ENCODE results near the gene BLVRB. TPM values are rescaled to one million over a fixed set of nuclear protein-coding genes. Genes with fewer than 3 reads are reported as not detected.
"Not testable (repeated sequence)": the region's sequence is repeated elsewhere in the genome, so short reads cannot be mapped to it uniquely, and the experiment has no call there.

The BLVRB gene
- total RNA-seq, 4 donors from 2014 or later, result 159 to 223 (median 194) TPM

DNA sequence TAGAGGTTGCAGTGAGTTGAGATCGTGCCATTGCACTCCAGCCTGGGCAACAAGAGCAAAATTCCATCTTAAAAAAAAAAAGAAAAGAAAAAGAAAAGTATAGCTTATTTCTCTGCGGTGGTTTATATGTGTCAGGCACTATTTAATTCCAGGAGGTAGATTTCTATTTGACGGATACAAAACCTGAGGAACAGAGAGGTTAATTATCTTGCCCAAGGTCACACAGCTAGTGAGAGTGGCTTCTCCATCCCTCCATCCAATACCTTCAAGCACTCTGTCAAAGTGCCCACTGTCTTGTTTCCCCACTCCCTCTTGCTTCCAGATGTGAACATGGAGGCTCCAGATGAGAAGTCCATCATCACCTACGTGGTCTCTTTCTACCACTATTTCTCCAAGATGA lies 36.1 kb upstream of the BLVRB start:
- DNase-seq (ENCODE audit: extremely low spot score), result no peak
- 91% methylated on average over 4 of the region's 4 CpGs for WGBS

GRCh38 chr19:40500678-40501530 lies 35.4 kb upstream of the BLVRB start:
- intact Hi-C loops (cut with DNase I); H3K27me3 ChIP-seq; H3K27ac ChIP-seq (replicated peaks in 1 of 4); H3K9me3 ChIP-seq; DNase-seq (ENCODE audit: extremely low spot score); H3K4me3 ChIP-seq; H3K4me1 ChIP-seq: not testable (repeated sequence)
- 88% methylated on average over 8 of the region's 8 CpGs for WGBS
- H3K36me3 ChIP-seq, result peaks cover 0 to 22% (median 4%) of the 10 kb centered on the region in 4 donors

More for the DNA sequence above, 36.1 kb upstream of the BLVRB start:
- Histone ChIP-seq H3K27me3 (no peaks in the 10 kb centered on the region), H3K27ac (replicated peaks in 1 of 4) (no peak overlapping the region), H3K9me3 (no peaks in the 10 kb centered on the region), H3K36me3 (peaks cover 0 to 22% (median 4%) of the 10 kb centered on the region in 4 donors), H3K4me3 (no peak overlapping the region), H3K4me1 (no peaks in the 10 kb centered on the region)
- no peak for TF ChIP-seq CTCF (IDR thresholded peaks at IDR 0.05)
- TF ChIP-seq EP300 (IDR thresholded peaks at IDR 0.05), result no peak
- TF ChIP-seq POLR2A (IDR thresholded peaks at IDR 0.05; ENCODE audit: low read depth), result no peak
- no peak for TF ChIP-seq POLR2AphosphoS5 (IDR thresholded peaks at IDR 0.05)
- intact Hi-C loops (cut with DNase I), result no loop called here

DNA sequence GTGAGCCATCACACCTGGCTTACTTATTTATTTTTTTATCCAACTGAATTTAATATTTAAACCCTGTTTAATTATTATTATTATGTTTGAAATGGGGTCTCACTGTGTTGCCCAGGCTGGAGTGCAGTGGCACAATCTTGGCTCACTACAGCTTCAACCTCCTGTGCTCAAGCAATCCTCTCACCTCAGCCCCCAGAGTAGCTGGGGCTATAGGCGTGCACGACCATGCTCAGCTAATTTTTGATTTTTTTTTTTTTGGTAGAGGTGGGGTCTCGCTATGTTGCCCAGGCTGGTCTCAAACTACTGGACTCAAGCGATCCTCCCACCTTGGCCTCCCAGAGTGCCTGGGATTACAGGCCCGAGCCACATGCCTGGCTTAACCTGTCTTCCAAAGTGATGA lies 33.8 kb upstream of the BLVRB start:
- no peaks in the 10 kb centered on the region for H3K9me3 ChIP-seq
- H3K4me1 ChIP-seq, result no peaks in the 10 kb centered on the region
- peaks cover 0 to 33% (median 6%) of the 10 kb centered on the region in 4 donors for H3K36me3 ChIP-seq
- no peak for TF ChIP-seq CTCF (IDR thresholded peaks at IDR 0.05)
- no peak for TF ChIP-seq EP300 (IDR thresholded peaks at IDR 0.05)
- TF ChIP-seq POLR2AphosphoS5 (IDR thresholded peaks at IDR 0.05), result no peak
- no peak for TF ChIP-seq POLR2A (IDR thresholded peaks at IDR 0.05; ENCODE audit: low read depth)
- no peak overlapping the region for H3K4me3 ChIP-seq
- DNase-seq (ENCODE audit: extremely low spot score), result no peak
- H3K27me3 ChIP-seq, result no peaks in the 10 kb centered on the region
- intact Hi-C loops (cut with DNase I), result no loop called here
- WGBS, result 85% methylated on average over 4 of the region's 5 CpGs
- H3K27ac ChIP-seq (replicated peaks in 1 of 4), result no peak overlapping the region

DNA sequence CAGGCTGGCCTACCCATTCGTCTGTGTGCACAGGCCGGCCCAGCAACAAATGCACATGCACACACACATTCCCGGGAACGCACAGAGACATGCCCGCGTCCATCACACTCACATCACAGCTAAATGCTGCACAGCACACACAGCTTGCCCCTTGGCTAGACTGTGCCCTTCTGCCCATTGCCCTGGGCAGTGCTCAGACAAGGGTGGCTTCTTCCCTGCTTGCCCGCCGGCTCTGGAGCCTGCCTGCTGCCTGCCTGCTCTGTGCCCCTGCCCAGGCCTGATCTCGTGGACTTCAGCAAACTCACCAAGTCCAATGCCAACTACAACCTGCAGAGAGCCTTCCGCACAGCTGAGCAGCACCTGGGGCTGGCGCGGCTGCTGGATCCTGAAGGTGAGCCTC lies 31.7 kb upstream of the BLVRB start:
- no peak overlapping the region for H3K4me3 ChIP-seq
- H3K9me3 ChIP-seq, result no peaks in the 10 kb centered on the region
- no peak overlapping the region for H3K27ac ChIP-seq (replicated peaks in 1 of 4)
- DNase-seq (ENCODE audit: extremely low spot score), result no peak
- no peaks in the 10 kb centered on the region for H3K27me3 ChIP-seq
- no peaks in the 10 kb centered on the region for H3K4me1 ChIP-seq
- TF ChIP-seq EP300 (IDR thresholded peaks at IDR 0.05) (no peak), POLR2A (IDR thresholded peaks at IDR 0.05; ENCODE audit: low read depth) (no peak), POLR2AphosphoS5 (IDR thresholded peaks at IDR 0.05) (no peak), CTCF (IDR thresholded peaks at IDR 0.05) (no peak)
- peaks cover 0 to 26% (median 6%) of the 10 kb centered on the region in 4 donors for H3K36me3 ChIP-seq
- intact Hi-C loops (cut with DNase I), result no loop called here
- 93% methylated on average over 11 of the region's 12 CpGs for WGBS

DNA sequence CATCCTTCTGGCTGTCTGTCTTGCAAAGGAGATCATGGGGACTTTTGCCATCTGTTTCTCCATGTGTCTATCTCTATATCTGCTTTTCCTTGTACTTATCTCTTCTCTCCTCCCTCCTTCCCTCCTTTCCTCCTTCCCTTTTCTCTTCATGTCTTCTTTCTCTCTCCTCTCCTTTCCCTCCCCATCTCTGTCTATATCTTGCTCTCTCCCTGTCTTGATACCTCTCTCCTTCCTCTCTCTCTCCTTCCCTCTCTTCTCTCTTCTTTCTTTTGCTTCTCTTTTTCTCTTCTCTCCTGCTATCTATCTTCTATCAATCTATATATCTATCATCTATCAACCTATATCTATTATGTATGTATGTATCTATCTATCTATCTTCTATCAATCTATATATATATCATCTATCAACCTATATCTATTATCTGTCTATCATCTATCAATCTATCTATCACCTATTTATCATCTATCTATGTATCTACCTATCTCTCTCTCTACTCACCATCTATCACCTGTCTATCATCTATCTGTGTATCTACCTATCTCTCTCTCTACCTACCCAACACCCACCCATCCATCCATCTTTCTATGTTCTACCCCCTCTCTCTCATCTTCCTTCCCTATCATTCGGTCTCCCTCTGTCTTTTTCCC lies 28.8 kb upstream of the BLVRB start:
- no peak overlapping the region for H3K27ac ChIP-seq (replicated peaks in 1 of 4)
- no peak for TF ChIP-seq POLR2AphosphoS5 (IDR thresholded peaks at IDR 0.05)
- TF ChIP-seq POLR2A (IDR thresholded peaks at IDR 0.05; ENCODE audit: low read depth), result no peak
- TF ChIP-seq EP300 (IDR thresholded peaks at IDR 0.05), result no peak
- TF ChIP-seq CTCF (IDR thresholded peaks at IDR 0.05), result no peak
- intact Hi-C loops (cut with DNase I), result no loop called here
- H3K4me3 ChIP-seq, result no peak overlapping the region
- H3K36me3 ChIP-seq, result peaks cover 0 to 22% (median 6%) of the 10 kb centered on the region in 4 donors
- no peaks in the 10 kb centered on the region for H3K9me3 ChIP-seq
- WGBS, result 79% methylated on average over 1 of the region's 1 CpG
- DNase-seq (ENCODE audit: extremely low spot score), result no peak
- H3K4me1 ChIP-seq, result no peaks in the 10 kb centered on the region
- H3K27me3 ChIP-seq, result no peaks in the 10 kb centered on the region

All from esophagus muscularis mucosa (tissue), 4 donors.